ENCODE data around the gene SHOC2. TPM values are rescaled to one million over a fixed set of nuclear protein-coding genes. Genes with fewer than 3 reads are reported as not detected.

The SHOC2 gene
- total RNA-seq, 3 donors from 2014 or later, result 68.5 to 90.7 (median 72.3) TPM

GRCh38 chr10:110892602-110893288 is 26.7 kb upstream of the SHOC2 start:
- no peak for DNase-seq
- Histone ChIP-seq H3K9me3 (no peaks in the 10 kb centered on the region), H3K4me3 (no peak overlapping the region), H3K4me1 (ENCODE audit: low read depth) (peaks cover 5% of the 10 kb centered on the region), H3K36me3 (ENCODE audit: low read depth) (peaks cover 28% of the 10 kb centered on the region)
- no peak for TF ChIP-seq CTCF (IDR thresholded peaks at IDR 0.05)
- ATAC-seq, result peak; percentile 17
- intact Hi-C loops (cut with DNase I, micrococcal nuclease), result loop anchor here (5.0 to 10.0 kb wide), 3 partner anchors 145 to 308 kb away; no protein-coding TSS in a partner anchor

- H3K4me3 ChIP-seq, result no peak overlapping the region
- TF ChIP-seq CTCF (IDR thresholded peaks at IDR 0.05), result no peak
- ATAC-seq (peak; percentile 82), DNase-seq (no peak)
- intact Hi-C loops (cut with DNase I, micrococcal nuclease), result loop anchor here (5.0 to 10.0 kb wide), 3 partner anchors 146 to 309 kb away; no protein-coding TSS in a partner anchor
- H3K9me3 ChIP-seq, result no peaks in the 10 kb centered on the region
- H3K4me1 ChIP-seq (ENCODE audit: low read depth), result peaks cover 5% of the 10 kb centered on the region
- peaks cover 30% of the 10 kb centered on the region for H3K36me3 ChIP-seq (ENCODE audit: low read depth)
Measured at GRCh38 chr10:110893559-110894179, 25.7 kb upstream of the SHOC2 start.

- DNase-seq (no peak), ATAC-seq (no peak)
- peaks cover 5% of the 10 kb centered on the region for H3K4me1 ChIP-seq (ENCODE audit: low read depth)
- no peak overlapping the region for H3K4me3 ChIP-seq
- intact Hi-C loops (cut with DNase I, micrococcal nuclease), result loop anchor here (10.0 kb wide), 2 partner anchors 152 to 312 kb away; no protein-coding TSS in a partner anchor
- H3K9me3 ChIP-seq, result no peaks in the 10 kb centered on the region
- H3K36me3 ChIP-seq (ENCODE audit: low read depth), result peaks cover 21% of the 10 kb centered on the region
- no peak for TF ChIP-seq CTCF (IDR thresholded peaks at IDR 0.05)
Measured at GRCh38 chr10:110897184-110897583, 22.2 kb upstream of the SHOC2 start.

- no peak for TF ChIP-seq CTCF (IDR thresholded peaks at IDR 0.05)
- no peak overlapping the region for H3K4me3 ChIP-seq
- peaks cover 4% of the 10 kb centered on the region for H3K4me1 ChIP-seq (ENCODE audit: low read depth)
- H3K36me3 ChIP-seq (ENCODE audit: low read depth), result peaks cover 21% of the 10 kb centered on the region
- DNase-seq (no peak), ATAC-seq (no peak)
- no peaks in the 10 kb centered on the region for H3K9me3 ChIP-seq
- intact Hi-C loops (cut with DNase I, micrococcal nuclease), result loop anchor here (10.0 kb wide), 2 partner anchors 154 to 314 kb away; no protein-coding TSS in a partner anchor
Measured at GRCh38 chr10:110898391-110898790, 21.0 kb upstream of the SHOC2 start.

- no peak overlapping the region for H3K4me3 ChIP-seq
- no peak for TF ChIP-seq CTCF (IDR thresholded peaks at IDR 0.05)
- H3K9me3 ChIP-seq, result no peaks in the 10 kb centered on the region
- intact Hi-C loops (cut with DNase I, micrococcal nuclease), result no loop called here
- peaks cover 11% of the 10 kb centered on the region for H3K36me3 ChIP-seq (ENCODE audit: low read depth)
- ATAC-seq, result no peak
- DNase-seq, result no peak
- no peaks in the 10 kb centered on the region for H3K4me1 ChIP-seq (ENCODE audit: low read depth)
Measured at GRCh38 chr10:110900983-110901382, 18.4 kb upstream of the SHOC2 start.
